ENCODE data around the gene APOL4. TPM values are rescaled to one million over a fixed set of nuclear protein-coding genes. Genes with fewer than 3 reads are reported as not detected.
"Not testable (repeated sequence)": the region's sequence is repeated elsewhere in the genome, so short reads cannot be mapped to it uniquely, and the experiment has no call there.

The APOL4 gene
- total RNA-seq, 1 experiment from 2014 or later: 0.31 TPM

GRCh38 chr22:36211237-36211861 lies 9.7 kb upstream of the APOL4 start:
- peaks cover 21% of the 10 kb centered on the region for H3K27me3 Mint-ChIP-seq (ENCODE audit: low read depth)
- H3K4me3 Mint-ChIP-seq: no peak overlapping the region
- peaks cover 19% of the 10 kb centered on the region for H3K36me3 Mint-ChIP-seq
- DNase-seq (ENCODE audit: low spot score) (no peak), ATAC-seq (no peak)
- H3K27ac Mint-ChIP-seq: no peak overlapping the region
- TF ChIP-seq ELF4 (CRISPR knock-in tag; IDR thresholded peaks at IDR 0.05; ENCODE audit: low read depth) (no peak), TEAD4 (CRISPR knock-in tag; IDR thresholded peaks at IDR 0.05) (no peak), ZNF317 (CRISPR knock-in tag; IDR thresholded peaks at IDR 0.05; ENCODE audit: borderline replicate concordance, low read depth) (no peak), TCF7 (CRISPR knock-in tag; IDR thresholded peaks at IDR 0.05; ENCODE audit: low read depth) (no peak)
- TF ChIP-seq, protein P1, sequence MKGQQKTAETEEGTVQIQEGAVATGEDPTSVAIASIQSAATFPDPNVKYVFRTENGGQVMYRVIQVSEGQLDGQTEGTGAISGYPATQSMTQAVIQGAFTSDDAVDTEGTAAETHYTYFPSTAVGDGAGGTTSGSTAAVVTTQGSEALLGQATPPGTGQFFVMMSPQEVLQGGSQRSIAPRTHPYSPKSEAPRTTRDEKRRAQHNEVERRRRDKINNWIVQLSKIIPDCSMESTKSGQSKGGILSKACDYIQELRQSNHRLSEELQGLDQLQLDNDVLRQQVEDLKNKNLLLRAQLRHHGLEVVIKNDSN (CRISPR knock-in tag; IDR thresholded peaks at IDR 0.05): no peak
- H3K4me1 Mint-ChIP-seq: no peaks in the 10 kb centered on the region
- CTCF ChIA-PET: interaction anchor here (1.1 to 1.6 kb wide), 3 partner anchors 9 to 75 kb away, joined by 3 to 5 read pairs (median 3); no protein-coding TSS in a partner anchor
- POLR2A ChIA-PET: no interaction called here
- peaks cover 39% of the 10 kb centered on the region for H3K9me3 Mint-ChIP-seq

GRCh38 chr22:36210224-36210623 lies 8.6 kb upstream of the APOL4 start:
- Mint-ChIP-seq H3K9me3 (peaks cover 39% of the 10 kb centered on the region), H3K36me3 (peaks cover 19% of the 10 kb centered on the region), H3K4me1 (no peaks in the 10 kb centered on the region), H3K4me3 (no peak overlapping the region), H3K27me3 (ENCODE audit: low read depth) (peaks cover 18% of the 10 kb centered on the region), H3K27ac (no peak overlapping the region)
- ATAC-seq: no peak
- TF ChIP-seq ATF6 (CRISPR knock-in tag; IDR thresholded peaks at IDR 0.05): no peak
- TF ChIP-seq, protein P2, sequence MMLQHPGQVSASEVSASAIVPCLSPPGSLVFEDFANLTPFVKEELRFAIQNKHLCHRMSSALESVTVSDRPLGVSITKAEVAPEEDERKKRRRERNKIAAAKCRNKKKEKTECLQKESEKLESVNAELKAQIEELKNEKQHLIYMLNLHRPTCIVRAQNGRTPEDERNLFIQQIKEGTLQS (CRISPR knock-in tag; conservative IDR thresholded peaks at IDR 0.05): no peak
- TF ChIP-seq, protein P1 (CRISPR knock-in tag; IDR thresholded peaks at IDR 0.05): no peak
- ChIA-PET POLR2A (no interaction called here), CTCF (interaction anchor here (1.4 kb wide), 1 partner anchor 30 kb away, joined by 5 read pairs; no protein-coding TSS in a partner anchor)
- DNase-seq (ENCODE audit: low spot score): no peak

- H3K4me3 Mint-ChIP-seq, CTCF ChIA-PET, ATAC-seq: not testable (repeated sequence)
Measured at GRCh38 chr22:36209488-36209908, 7.9 kb upstream of the APOL4 start.

GRCh38 chr22:36208914-36209313 lies 7.3 kb upstream of the APOL4 start:
- Mint-ChIP-seq H3K4me1 (peaks cover 11% of the 10 kb centered on the region), H3K9me3 (peaks cover 39% of the 10 kb centered on the region), H3K27ac (no peak overlapping the region), H3K27me3 (ENCODE audit: low read depth) (peaks cover 18% of the 10 kb centered on the region), H3K36me3 (peaks cover 19% of the 10 kb centered on the region), H3K4me3 (no peak overlapping the region)
- no peak for TF ChIP-seq OVOL2 (CRISPR knock-in tag; IDR thresholded peaks at IDR 0.05; ENCODE audit: borderline replicate concordance)
- TF ChIP-seq TEAD4 (CRISPR knock-in tag; IDR thresholded peaks at IDR 0.05): no peak
- no peak for TF ChIP-seq TCF7 (CRISPR knock-in tag; IDR thresholded peaks at IDR 0.05; ENCODE audit: low read depth)
- TF ChIP-seq ZNF416 (CRISPR knock-in tag; IDR thresholded peaks at IDR 0.05): no peak
- no peak for TF ChIP-seq FOXP4 (CRISPR knock-in tag; IDR thresholded peaks at IDR 0.05)
- no peak for TF ChIP-seq NR1H2 (CRISPR knock-in tag; IDR thresholded peaks at IDR 0.05)
- TF ChIP-seq NR3C1 (CRISPR knock-in tag; conservative IDR thresholded peaks at IDR 0.05; ENCODE audit: low read depth): no peak
- no peak for TF ChIP-seq SP1 (CRISPR knock-in tag; conservative IDR thresholded peaks at IDR 0.05)
- ChIA-PET CTCF (interaction anchor here (2.6 kb wide), 1 partner anchor 69 kb away, joined by 7 read pairs; no protein-coding TSS in a partner anchor), POLR2A (no interaction called here)
- ATAC-seq: no peak
- no peak for DNase-seq (ENCODE audit: low spot score)

More at GRCh38 chr22:36209488-36209908, 7.9 kb upstream of the APOL4 start:
- H3K27ac Mint-ChIP-seq; DNase-seq (ENCODE audit: low spot score); H3K4me1 Mint-ChIP-seq; POLR2A ChIA-PET: not testable (repeated sequence)
- Mint-ChIP-seq H3K9me3 (peaks cover 39% of the 10 kb centered on the region), H3K36me3 (peaks cover 19% of the 10 kb centered on the region), H3K27me3 (ENCODE audit: low read depth) (peaks cover 18% of the 10 kb centered on the region)

All from WTC11 (cell line).